K562 (cell line): ENCODE measurements around the gene PTPN1. TPM values are rescaled to one million over a fixed set of nuclear protein-coding genes. Genes with fewer than 3 reads are reported as not detected.

ENCODE experiments used
- ARID1B ChIP-seq: fragments of 450-650 bp; IDR thresholded peaks from 2 replicates; pipeline ENCODE4 v1.6.1; 2016; ENCODE audit warnings: antibody characterized with exemption, mild to moderate bottlenecking, inconsistent platforms
- ARID2 ChIP-seq: fragments of 450-650 bp; IDR thresholded peaks from 2 replicates; pipeline ENCODE4 v1.6.1; 2017; ENCODE audit warnings: antibody characterized with exemption, mild to moderate bottlenecking
- BCL6 ChIP-seq: fragments of 250-450 bp; sonication (Bioruptor Pico); IDR thresholded peaks from 2 replicates; pipeline ENCODE4 v1.4.0; 2020
- CBFB ChIP-seq: sonication (generic); formaldehyde crosslinking; IDR thresholded peaks from 2 replicates; pipeline ENCODE4 v1.4.0; 2020; ENCODE audit warnings: mild to moderate bottlenecking, missing genetic modification reagents
- CBX8 ChIP-seq: fragments of 200-600 bp; sonication (generic); IDR thresholded peaks from 2 replicates; pipeline ENCODE4 v1.6.1; 2012; ENCODE audit warnings: borderline replicate concordance, mixed run types, low read depth, mild to moderate bottlenecking, moderate library complexity, mixed read lengths, low read length, control low read depth, inconsistent platforms; ENCODE audit not compliant: poor library complexity, severe bottlenecking; ENCODE audit errors: extremely low read depth
- CREB3 ChIP-seq: fragments of 450-650 bp; conservative IDR thresholded peaks from 2 replicates; pipeline ENCODE4 v1.6.1; 2016; ENCODE audit warnings: missing genetic modification characterization, low read depth, mild to moderate bottlenecking, missing compliant biosample characterization, moderate library complexity
- FOXJ3 ChIP-seq: sonication (generic); formaldehyde crosslinking; IDR thresholded peaks from 2 replicates; pipeline ENCODE4 v1.4.0; 2020; ENCODE audit warnings: mild to moderate bottlenecking, missing genetic modification reagents
- HMG20A ChIP-seq: fragments of 450-650 bp; formaldehyde crosslinking; conservative IDR thresholded peaks from 2 replicates; pipeline ENCODE4 v1.4.0; 2020; ENCODE audit warnings: mild to moderate bottlenecking, mixed read lengths
- KAT7 ChIP-seq: sonication (generic); formaldehyde crosslinking; IDR thresholded peaks from 2 replicates; pipeline ENCODE4 v1.8.0; 2022; ENCODE audit warnings: missing genetic modification reagents, mild to moderate bottlenecking, borderline replicate concordance
- KDM1A ChIP-seq, 2 experiments: fragments of 450-650 bp; IDR thresholded peaks; 2 replicates each; pipeline ENCODE4 v1.6.1; 2016; ENCODE audit warnings: mild to moderate bottlenecking in 2 of 2
- MCM2 ChIP-seq: fragments of 450-650 bp; IDR thresholded peaks from 2 replicates; pipeline ENCODE4 v1.6.1; 2017; ENCODE audit warnings: low read depth, mild to moderate bottlenecking
- MEIS2 ChIP-seq: fragments of 450-650 bp; IDR thresholded peaks from 2 replicates; pipeline ENCODE4 v1.6.1; 2014; ENCODE audit warnings: mild to moderate bottlenecking; ENCODE audit not compliant: partially characterized antibody
- NCOA2 ChIP-seq, 2 experiments: fragments of 450-650 bp; IDR thresholded peaks; 2 replicates each; pipeline ENCODE4 v1.6.1; 2018; ENCODE audit warnings: mild to moderate bottlenecking in 2 of 2, moderate library complexity in 1 of 2; ENCODE audit not compliant: partially characterized antibody in 2 of 2
- NCOA4 ChIP-seq: fragments of 450-650 bp; IDR thresholded peaks from 2 replicates; pipeline ENCODE4 v1.6.1; 2018; ENCODE audit warnings: mild to moderate bottlenecking; ENCODE audit not compliant: partially characterized antibody
- PRPF4 ChIP-seq: fragments of 200-400 bp; formaldehyde crosslinking; IDR thresholded peaks from one replicate; pipeline ENCODE4 v1.6.1; 2017; ENCODE audit warnings: low read length, low read depth, mild to moderate bottlenecking; ENCODE audit not compliant: insufficient read depth, poor library complexity, severe bottlenecking
- SMAD2 ChIP-seq: fragments of 150-350 bp; IDR thresholded peaks from 2 replicates; pipeline ENCODE4 v1.6.1; 2014; ENCODE audit warnings: low read depth, mild to moderate bottlenecking, low read length
- SPI1 ChIP-seq: IDR thresholded peaks from 2 replicates; pipeline ENCODE4 v1.6.1; 2011; ENCODE audit warnings: low read depth, low read length, control low read depth, borderline replicate concordance
- USF2 ChIP-seq: sonication (generic); formaldehyde crosslinking; IDR thresholded peaks from 2 replicates; pipeline ENCODE4 v1.5.0; 2020; ENCODE audit warnings: missing genetic modification reagents
- VEZF1 ChIP-seq: fragments of 200-800 bp; sonication (Bioruptor generic); IDR thresholded peaks from 2 replicates; pipeline ENCODE4 v1.6.1; 2017; ENCODE audit warnings: missing genetic modification characterization, missing compliant biosample characterization
- ZFP36 ChIP-seq: fragments of 150-350 bp; IDR thresholded peaks from 2 replicates; pipeline ENCODE4 v1.6.1; 2018; ENCODE audit warnings: low read length, low read depth; ENCODE audit not compliant: partially characterized antibody
- ZNF140 ChIP-seq: fragments of 250-450 bp; sonication (Bioruptor Pico); IDR thresholded peaks from 2 replicates; pipeline ENCODE4 v1.8.0; 2021; ENCODE audit warnings: moderate library complexity, mild to moderate bottlenecking, inconsistent platforms
- polyA plus RNA-seq, 8 experiments: library from polyadenylated mRNA; depleted of rRNA in 4 of 8; stranded (reverse) in 5 of 8; unstranded in 3 of 8; fragments of >200 nt; fragmentation: Nextera tagmentation in 2 of 8; fragmentation: Illumina TruSeq in 1 of 8; extraction: Ambion mirVana in 2 of 8; extraction: Trizol in 1 of 8; gene quantifications; 2 replicates each; pipeline versions ENCODE4 v1.2.1 to v1.2.3, GENCODE V29; 2011 to 2014; ENCODE audit warnings: inconsistent platforms in 1 of 8, missing spikeins in 1 of 8
- total RNA-seq, 7 experiments: library from RNA; depleted of rRNA in 6 of 7; stranded (reverse); fragments of >200 nt in 6 of 7; fragmentation: Illumina TruSeq in 2 of 7; extraction: Trizol in 2 of 7; gene quantifications; 2 replicates each; pipeline versions ENCODE4 v1.2.1 to v1.2.3, GENCODE V29; 2011 to 2021; ENCODE audit warnings: low replicate concordance in 1 of 7

Gene PTPN1
- total and polyA plus RNA-seq, 9 of the 15 experiments (the other 6 are each of a cell fraction or from before 2014, with no cell fraction given): 11.0 to 85.3 (median 54.0) TPM

- no peak for TF ChIP-seq MCM2
- TF ChIP-seq PRPF4: no peak
- TF ChIP-seq SMAD2: no peak
- peak; percentile 92 for TF ChIP-seq CREB3 (tag)
- no peak for TF ChIP-seq BCL6 (CRISPR knock-in tag)
- peak; percentile 26 to 49 for TF ChIP-seq NCOA2 (IDR thresholded peaks at IDR 0.05; ENCODE audit: partially characterized antibody in 2 of 2)
- TF ChIP-seq HMG20A: no peak
- TF ChIP-seq NCOA4: no peak
- TF ChIP-seq FOXJ3 (CRISPR knock-in tag): no peak
- no peak for TF ChIP-seq ZNF140
- no peak for TF ChIP-seq MEIS2
- peak; percentile 94 for TF ChIP-seq ARID1B
- peak; percentile 83 to 86 for TF ChIP-seq KDM1A (IDR thresholded peaks at IDR 0.05)
- TF ChIP-seq CBX8: no peak
- no peak for TF ChIP-seq CBFB
- TF ChIP-seq VEZF1: peak; percentile 61
- no peak for TF ChIP-seq ARID2
- no peak for TF ChIP-seq USF2 (CRISPR knock-in tag)
- TF ChIP-seq SPI1: no peak
- TF ChIP-seq ZFP36: no peak
- TF ChIP-seq KAT7 (CRISPR knock-in tag): no peak; the same call in 1 of the 2 replicates
Observed at GRCh38 chr20:50482396-50482981, 27.7 kb upstream of the PTPN1 start (continued).
